OCI-LY3 (cell line): Measurements from ENCODE around the gene PTPN13.

Experiments used
- CTCF ChIP-seq: fragments of 200-600, 300-600 bp; sonication (generic); IDR thresholded peaks from 2 replicates; pipeline ENCODE4 v1.5.1; 2014; ENCODE audit warnings: antibody characterized with exemption, low read length, low read depth
- EZH2phosphoT487 ChIP-seq: fragments of 200-600 bp; shearing (Covaris generic); IDR thresholded peaks from 2 replicates; pipeline ENCODE4 v1.6.1; 2018; ENCODE audit warnings: antibody characterized with exemption, mixed run types, low read depth

GRCh38 chr4:86653237-86653865, 59.2 kb downstream of the PTPN13 start:
- peak; percentile 50 for TF ChIP-seq CTCF
- TF ChIP-seq EZH2phosphoT487, result no peak
